Measurements from ENCODE around the gene PDXP.
A peak's percentile ranks its signal among the peaks of the same experiment; 100 is the strongest.
"Not testable (repeated sequence)": the region's sequence is repeated elsewhere in the genome, so short reads cannot be mapped to it uniquely, and the experiment has no call there.

Gene PDXP

DNA sequence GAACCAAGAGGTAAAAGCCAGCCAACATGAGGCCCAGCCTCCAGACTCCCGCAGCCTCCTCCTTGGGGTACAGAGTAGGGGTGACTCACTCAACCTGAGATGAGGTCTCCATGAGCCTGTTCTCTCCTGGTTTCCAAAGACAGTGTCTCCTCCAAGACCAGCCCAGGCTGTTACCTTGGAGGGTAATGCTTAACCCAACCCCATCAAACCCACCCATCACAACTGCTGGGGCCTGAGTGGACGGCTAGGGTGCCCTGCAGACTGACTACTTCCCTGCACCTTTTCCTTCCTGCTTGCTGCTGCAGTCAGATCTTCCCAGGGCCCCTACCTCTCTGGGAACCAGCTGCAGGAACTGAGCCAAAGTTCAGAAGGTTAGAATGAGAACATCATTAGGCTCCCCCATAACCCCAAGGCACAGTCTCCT lies 22.5 kb downstream of the PDXP start:
- Histone ChIP-seq H3K36me3 (ENCODE audit: control insufficient read depth, insufficient read depth, low read length) (peaks cover 3% of the 10 kb centered on the region), H3K4me3 (ENCODE audit: insufficient read depth, low read depth, low read length, poor library complexity, severe bottlenecking) (no peak overlapping the region), H3K27me3 (replicated peaks; ENCODE audit: control insufficient read depth, insufficient read depth, low read length, poor library complexity, severe bottlenecking) (no peaks in the 10 kb centered on the region), H3K9me3 (ENCODE audit: control insufficient read depth, low read length) (no peaks in the 10 kb centered on the region), H3K27ac (ENCODE audit: insufficient read depth, low read length, poor library complexity, severe bottlenecking) (peak overlapping the region; percentile 1), H3K4me1 (ENCODE audit: control insufficient read depth, insufficient read depth, low read length, poor library complexity, severe bottlenecking) (peaks cover 16% of the 10 kb centered on the region)
- no peak for DNase-seq

DNA sequence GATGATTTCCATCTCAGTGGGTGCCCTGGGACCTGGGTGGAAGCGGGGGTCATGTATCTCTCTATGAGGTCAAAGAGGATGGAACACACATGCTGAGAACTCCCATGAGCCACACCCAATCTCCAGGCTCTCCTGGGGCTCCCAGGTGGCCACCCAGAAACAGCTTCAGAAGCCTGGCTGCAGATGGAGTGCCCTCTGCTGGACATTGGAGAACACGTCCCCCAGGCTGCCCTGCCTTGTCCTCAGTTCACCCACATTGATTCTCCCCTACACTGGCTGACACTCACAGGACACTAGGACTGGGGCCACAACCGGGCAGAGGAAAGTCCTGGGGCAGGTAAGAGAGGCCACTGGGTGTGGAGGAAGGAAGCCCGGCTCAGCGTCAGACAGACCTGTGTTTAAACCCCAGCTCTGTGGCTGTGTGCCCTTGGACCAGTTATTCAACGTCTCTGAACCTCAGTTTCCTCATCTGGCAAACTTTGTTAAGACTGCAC lies 23.1 kb downstream of the PDXP start:
- peaks cover 13% of the 10 kb centered on the region for H3K4me1 ChIP-seq (ENCODE audit: control insufficient read depth, insufficient read depth, low read length, poor library complexity, severe bottlenecking)
- no peaks in the 10 kb centered on the region for H3K27me3 ChIP-seq (replicated peaks; ENCODE audit: control insufficient read depth, insufficient read depth, low read length, poor library complexity, severe bottlenecking)
- peak; percentile 41 to 60 (median 46) for DNase-seq
- peaks cover 3% of the 10 kb centered on the region for H3K36me3 ChIP-seq (ENCODE audit: control insufficient read depth, insufficient read depth, low read length)
- H3K27ac ChIP-seq (ENCODE audit: insufficient read depth, low read length, poor library complexity, severe bottlenecking): no peak overlapping the region
- no peaks in the 10 kb centered on the region for H3K9me3 ChIP-seq (ENCODE audit: control insufficient read depth, low read length)
- no peak overlapping the region for H3K4me3 ChIP-seq (ENCODE audit: insufficient read depth, low read depth, low read length, poor library complexity, severe bottlenecking)

DNA sequence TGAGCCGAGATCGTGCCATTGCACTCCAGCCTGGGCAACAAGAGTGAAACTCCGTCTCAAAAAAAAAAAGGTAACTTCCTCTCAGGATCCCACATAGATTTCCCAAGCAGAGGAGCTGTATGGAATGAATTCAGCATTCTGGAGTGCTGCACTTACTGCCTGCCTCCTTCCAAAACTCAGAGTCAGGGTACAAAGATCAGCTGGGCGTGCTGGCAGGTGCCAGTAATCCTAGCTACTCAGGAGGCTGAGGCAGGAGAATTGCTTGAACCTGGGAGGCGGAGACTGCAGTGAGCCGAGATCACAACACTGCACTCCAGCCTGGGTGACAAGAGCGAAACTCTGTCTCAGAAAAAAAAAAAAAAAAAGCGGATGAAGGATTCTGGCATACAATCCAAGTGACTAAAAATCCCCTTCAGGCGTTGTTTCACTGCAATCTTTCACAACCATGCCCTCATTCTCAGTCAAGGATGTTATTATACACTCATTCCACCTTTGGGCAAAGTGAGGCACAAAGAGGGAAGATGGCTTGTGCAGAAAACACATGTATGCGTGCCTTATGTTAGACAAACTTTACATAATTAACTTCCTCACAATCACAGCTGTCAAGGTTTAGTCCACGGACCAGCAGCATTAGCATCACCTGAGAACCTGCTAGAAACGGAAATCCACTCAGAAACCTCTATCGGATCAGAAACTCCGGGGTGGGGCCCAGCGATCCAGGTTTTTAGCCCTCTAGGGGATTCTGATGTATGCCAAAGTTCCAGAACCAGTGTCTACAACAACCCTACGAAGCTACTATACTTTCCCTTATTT lies 26.5 kb downstream of the PDXP start:
- Histone ChIP-seq H3K4me3 (ENCODE audit: insufficient read depth, low read depth, low read length, poor library complexity, severe bottlenecking) (no peak overlapping the region), H3K27me3 (replicated peaks; ENCODE audit: control insufficient read depth, insufficient read depth, low read length, poor library complexity, severe bottlenecking) (no peaks in the 10 kb centered on the region), H3K9me3 (ENCODE audit: control insufficient read depth, low read length) (no peaks in the 10 kb centered on the region), H3K36me3 (ENCODE audit: control insufficient read depth, insufficient read depth, low read length) (peaks cover 19% of the 10 kb centered on the region), H3K27ac (ENCODE audit: insufficient read depth, low read length, poor library complexity, severe bottlenecking) (no peak overlapping the region), H3K4me1 (ENCODE audit: control insufficient read depth, insufficient read depth, low read length, poor library complexity, severe bottlenecking) (peaks cover 21% of the 10 kb centered on the region)
- no peak for DNase-seq

DNA sequence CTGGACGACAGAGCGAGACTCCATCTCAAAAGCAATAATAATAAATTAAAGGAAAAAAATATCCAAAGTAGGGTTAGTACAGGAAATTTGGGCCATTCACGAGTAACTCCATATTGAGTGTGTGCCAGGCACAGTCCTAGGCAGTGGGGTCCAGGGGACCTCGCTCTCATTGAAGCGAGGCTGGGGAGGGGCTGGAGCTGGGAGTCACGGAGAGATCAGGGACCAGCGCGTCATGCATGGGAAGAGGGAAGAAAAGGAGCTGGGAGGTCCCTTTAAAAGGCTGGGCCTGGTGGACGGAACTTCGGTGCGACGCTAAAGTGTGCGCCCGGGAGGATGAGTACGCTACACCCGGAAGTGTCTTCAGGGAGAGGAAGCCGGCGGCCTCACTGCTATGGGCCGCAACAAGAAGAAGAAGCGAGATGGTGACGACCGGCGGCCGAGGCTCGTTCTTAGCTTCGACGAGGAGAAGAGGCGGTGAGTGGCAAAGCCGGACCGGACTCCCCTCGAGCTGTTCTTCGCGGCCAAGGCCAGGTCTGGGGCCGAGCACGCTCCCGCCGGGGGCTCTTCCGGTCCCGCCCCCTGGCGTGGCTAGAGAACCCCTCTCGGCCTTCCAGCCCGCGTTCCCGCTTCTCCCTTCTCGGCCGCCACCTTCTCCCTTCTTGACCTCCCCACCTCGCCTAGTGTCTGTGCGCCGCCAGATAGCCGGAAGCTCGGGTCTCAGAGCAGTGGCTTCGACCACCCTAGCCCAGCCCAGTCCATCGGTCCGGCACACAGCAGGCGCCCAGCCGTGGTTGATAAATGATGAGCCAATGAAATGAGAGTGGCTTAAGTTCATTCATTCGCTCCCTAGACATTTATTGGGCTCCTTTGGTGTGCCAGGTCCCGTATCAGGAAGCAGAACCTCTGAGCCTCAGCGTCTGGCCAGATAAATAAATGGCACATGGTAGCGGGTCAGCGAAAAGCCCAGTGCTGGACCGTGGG lies 27.8 kb downstream of the PDXP start, which contains the start of gene NOL12:
NOL12 (plus strand) TSS at position 342 of the 981 bp plus-strand sequence; CDS start at position 392, 50 bp downstream.
- peak; percentile 40 to 60 (median 59) for DNase-seq
- Histone ChIP-seq H3K9me3 (ENCODE audit: control insufficient read depth, low read length) (no peaks in the 10 kb centered on the region), H3K27me3 (replicated peaks; ENCODE audit: control insufficient read depth, insufficient read depth, low read length, poor library complexity, severe bottlenecking) (no peaks in the 10 kb centered on the region), H3K36me3 (ENCODE audit: control insufficient read depth, insufficient read depth, low read length) (peaks cover 32% of the 10 kb centered on the region), H3K4me1 (ENCODE audit: control insufficient read depth, insufficient read depth, low read length, poor library complexity, severe bottlenecking) (peaks cover 19% of the 10 kb centered on the region), H3K4me3 (ENCODE audit: insufficient read depth, low read depth, low read length, poor library complexity, severe bottlenecking) (peak within 1 kb of the TSS; percentile 98), H3K27ac (ENCODE audit: insufficient read depth, low read length, poor library complexity, severe bottlenecking) (peak within 1 kb of the TSS; percentile 88)

DNA sequence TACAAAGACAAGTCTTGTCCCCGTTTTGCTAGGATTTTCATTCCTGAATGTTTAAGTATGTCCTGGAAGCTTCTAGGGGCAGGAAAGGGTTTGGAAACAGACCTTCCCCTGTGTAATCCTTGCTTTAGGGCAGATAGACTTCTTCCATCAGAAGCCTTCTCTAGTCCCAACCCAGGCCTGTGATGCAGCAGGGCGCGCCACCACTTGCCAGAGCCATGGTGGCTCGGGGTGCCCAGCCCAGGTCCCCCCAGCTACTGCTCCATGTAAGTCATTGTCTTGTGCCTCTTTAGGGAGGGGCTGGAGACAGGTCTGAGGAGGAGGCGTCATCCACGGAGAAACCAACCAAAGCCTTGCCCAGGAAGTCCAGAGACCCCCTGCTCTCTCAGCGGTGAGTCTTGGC lies 31.9 kb downstream of the PDXP start:
- no peak overlapping the region for H3K4me3 ChIP-seq (ENCODE audit: insufficient read depth, low read depth, low read length, poor library complexity, severe bottlenecking)
- peaks cover 55% of the 10 kb centered on the region for H3K36me3 ChIP-seq (ENCODE audit: control insufficient read depth, insufficient read depth, low read length)
- H3K9me3 ChIP-seq (ENCODE audit: control insufficient read depth, low read length): no peaks in the 10 kb centered on the region

DNA sequence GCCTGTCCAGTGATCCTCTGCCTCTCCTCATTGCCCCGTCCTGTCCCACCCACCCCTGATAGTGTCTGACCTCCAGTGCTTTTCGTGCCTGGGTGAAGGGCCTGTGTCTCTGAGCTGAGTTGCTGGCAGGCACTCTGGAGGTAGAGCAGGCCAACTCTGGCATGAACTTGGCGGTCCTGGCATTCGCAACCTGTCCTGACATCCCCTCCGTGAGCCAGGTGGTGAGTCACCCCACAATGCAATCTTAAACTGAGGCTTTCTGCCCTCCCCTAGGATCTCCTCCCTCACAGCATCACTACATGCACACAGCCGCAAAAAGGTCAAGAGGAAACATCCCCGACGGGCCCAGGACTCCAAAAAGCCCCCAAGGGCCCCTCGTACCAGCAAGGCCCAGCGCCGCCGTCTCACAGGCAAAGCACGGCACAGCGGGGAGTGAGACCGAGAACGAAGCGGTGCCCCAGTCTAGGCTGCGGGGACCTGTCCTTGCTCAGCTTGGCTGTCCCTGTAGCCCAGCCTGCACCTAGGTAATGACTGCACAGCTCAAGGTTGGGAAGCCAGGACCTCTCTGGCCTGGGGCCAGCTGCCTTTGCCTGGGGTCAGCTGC lies 32.5 kb downstream of the PDXP start:
- peaks cover 55% of the 10 kb centered on the region for H3K36me3 ChIP-seq (ENCODE audit: control insufficient read depth, insufficient read depth, low read length)
- no peaks in the 10 kb centered on the region for H3K27me3 ChIP-seq (replicated peaks; ENCODE audit: control insufficient read depth, insufficient read depth, low read length, poor library complexity, severe bottlenecking)
- H3K27ac ChIP-seq (ENCODE audit: insufficient read depth, low read length, poor library complexity, severe bottlenecking): no peak overlapping the region

More for the DNA sequence above, 31.9 kb downstream of the PDXP start:
- no peaks in the 10 kb centered on the region for H3K27me3 ChIP-seq (replicated peaks; ENCODE audit: control insufficient read depth, insufficient read depth, low read length, poor library complexity, severe bottlenecking)
- no peak for DNase-seq
- H3K4me1 ChIP-seq (ENCODE audit: control insufficient read depth, insufficient read depth, low read length, poor library complexity, severe bottlenecking): peaks cover 17% of the 10 kb centered on the region
- H3K27ac ChIP-seq (ENCODE audit: insufficient read depth, low read length, poor library complexity, severe bottlenecking): no peak overlapping the region

DNA sequence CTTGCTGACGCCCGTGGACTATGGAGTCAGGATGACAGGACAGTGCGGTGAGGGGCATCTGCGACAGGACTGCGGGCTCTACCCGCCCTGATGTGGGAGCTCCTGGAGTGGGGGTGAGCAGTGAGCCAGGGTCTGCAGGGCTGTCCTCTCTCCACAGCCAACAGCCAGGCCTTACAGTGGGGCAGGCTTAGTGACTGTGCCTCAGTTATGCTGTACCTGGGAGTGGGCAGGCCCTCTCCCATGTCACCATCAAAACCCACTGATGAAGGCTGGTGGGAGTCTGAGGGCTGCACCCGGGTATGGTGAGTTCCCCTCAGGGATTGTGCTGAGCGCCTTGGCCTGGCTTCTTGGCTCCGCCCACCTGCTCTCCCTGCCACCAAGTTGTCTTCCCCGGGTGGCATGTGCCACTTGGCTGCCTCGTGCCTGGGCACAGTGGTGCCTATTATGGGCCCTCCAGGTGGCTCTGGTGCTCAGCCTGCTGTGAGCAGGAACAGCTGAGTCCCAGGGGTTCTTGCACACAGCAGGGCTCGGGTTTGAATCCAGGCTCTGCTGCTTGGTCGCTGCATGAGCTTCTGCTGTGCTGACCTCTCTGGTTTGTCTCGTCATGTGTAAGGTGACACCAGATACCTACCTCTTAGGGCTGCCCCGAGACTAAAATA lies 34.2 kb downstream of the PDXP start:
- H3K4me1 ChIP-seq (ENCODE audit: control insufficient read depth, insufficient read depth, low read length, poor library complexity, severe bottlenecking): peaks cover 6% of the 10 kb centered on the region
- DNase-seq: no peak
- H3K27ac ChIP-seq (ENCODE audit: insufficient read depth, low read length, poor library complexity, severe bottlenecking): no peak overlapping the region
- H3K9me3 ChIP-seq (ENCODE audit: control insufficient read depth, low read length): no peaks in the 10 kb centered on the region
- H3K4me3 ChIP-seq (ENCODE audit: insufficient read depth, low read depth, low read length, poor library complexity, severe bottlenecking): no peak overlapping the region
- peaks cover 55% of the 10 kb centered on the region for H3K36me3 ChIP-seq (ENCODE audit: control insufficient read depth, insufficient read depth, low read length)
- H3K27me3 ChIP-seq (replicated peaks; ENCODE audit: control insufficient read depth, insufficient read depth, low read length, poor library complexity, severe bottlenecking): no peaks in the 10 kb centered on the region

More for the DNA sequence above, 32.5 kb downstream of the PDXP start:
- DNase-seq: no peak
- no peak overlapping the region for H3K4me3 ChIP-seq (ENCODE audit: insufficient read depth, low read depth, low read length, poor library complexity, severe bottlenecking)
- H3K4me1 ChIP-seq (ENCODE audit: control insufficient read depth, insufficient read depth, low read length, poor library complexity, severe bottlenecking): peaks cover 15% of the 10 kb centered on the region
- no peaks in the 10 kb centered on the region for H3K9me3 ChIP-seq (ENCODE audit: control insufficient read depth, low read length)

DNA sequence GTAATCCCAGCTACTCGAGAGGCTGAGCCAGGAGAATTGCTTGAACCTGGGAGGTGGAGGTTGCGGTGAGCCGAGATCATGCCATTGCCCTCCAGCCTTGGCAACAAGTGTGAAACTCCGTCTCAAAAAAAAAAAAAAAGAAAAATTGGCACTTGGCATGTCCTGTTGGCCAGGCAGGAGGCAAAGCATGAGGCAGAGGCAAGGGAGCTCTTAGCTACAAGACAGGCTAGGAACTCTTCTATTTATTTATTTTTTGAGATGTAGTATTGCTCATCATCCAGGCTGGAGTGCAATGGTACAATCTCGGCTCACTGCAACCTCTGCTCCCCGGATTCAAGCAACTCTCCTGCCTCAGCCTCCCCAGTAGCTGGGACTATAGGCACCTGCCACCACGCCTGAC lies 35.6 kb downstream of the PDXP start:
- not testable (repeated sequence) for DNase-seq; H3K27me3 ChIP-seq (replicated peaks; ENCODE audit: control insufficient read depth, insufficient read depth, low read length, poor library complexity, severe bottlenecking); H3K4me1 ChIP-seq (ENCODE audit: control insufficient read depth, insufficient read depth, low read length, poor library complexity, severe bottlenecking); H3K27ac ChIP-seq (ENCODE audit: insufficient read depth, low read length, poor library complexity, severe bottlenecking); H3K9me3 ChIP-seq (ENCODE audit: control insufficient read depth, low read length); H3K4me3 ChIP-seq (ENCODE audit: insufficient read depth, low read depth, low read length, poor library complexity, severe bottlenecking)
- H3K36me3 ChIP-seq (ENCODE audit: control insufficient read depth, insufficient read depth, low read length): peaks cover 42% of the 10 kb centered on the region

DNA sequence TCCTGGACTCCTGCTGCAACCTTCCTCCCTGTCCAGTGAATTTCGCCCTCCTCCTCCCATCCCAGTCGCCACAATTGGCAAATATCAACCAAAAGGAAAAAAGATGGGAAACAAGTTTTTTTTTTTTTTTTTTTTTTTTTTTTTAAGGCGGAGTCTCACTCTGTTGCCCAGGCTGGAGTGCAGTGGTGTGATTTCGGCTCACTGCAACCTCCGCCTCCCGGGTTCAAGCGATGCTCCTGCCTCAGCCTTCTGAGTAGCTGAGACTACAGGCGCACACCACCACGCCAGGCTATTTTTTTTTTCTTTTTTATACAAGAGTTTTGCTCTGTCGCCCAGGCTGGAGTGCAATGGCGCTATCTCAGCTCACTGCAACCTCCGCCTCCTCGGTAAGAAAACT lies 37.7 kb downstream of the PDXP start:
- H3K27ac ChIP-seq (ENCODE audit: insufficient read depth, low read length, poor library complexity, severe bottlenecking); H3K9me3 ChIP-seq (ENCODE audit: control insufficient read depth, low read length); H3K4me3 ChIP-seq (ENCODE audit: insufficient read depth, low read depth, low read length, poor library complexity, severe bottlenecking); H3K4me1 ChIP-seq (ENCODE audit: control insufficient read depth, insufficient read depth, low read length, poor library complexity, severe bottlenecking); H3K27me3 ChIP-seq (replicated peaks; ENCODE audit: control insufficient read depth, insufficient read depth, low read length, poor library complexity, severe bottlenecking); DNase-seq: not testable (repeated sequence)
- peaks cover 23% of the 10 kb centered on the region for H3K36me3 ChIP-seq (ENCODE audit: control insufficient read depth, insufficient read depth, low read length)
